K562 (cell line): ENCODE results near the gene ABCF2. TPM values are rescaled to one million over a fixed set of nuclear protein-coding genes. Genes with fewer than 3 reads are reported as not detected.

Source experiments
- ATF2 ChIP-seq: sonication (generic); formaldehyde crosslinking; IDR thresholded peaks from 2 replicates; pipeline ENCODE4 v1.8.1; 2022; ENCODE audit warnings: missing genetic modification reagents
- CAMTA2 ChIP-seq: fragments of 250-450 bp; sonication (Bioruptor Pico); conservative IDR thresholded peaks from 2 replicates; pipeline ENCODE4 v1.5.1; 2022
- CBFA2T3 ChIP-seq: fragments of 450-650 bp; IDR thresholded peaks from 2 replicates; pipeline ENCODE4 v1.6.1; 2017
- DACH1 ChIP-seq: fragments of 450-650 bp; IDR thresholded peaks from 2 replicates; pipeline ENCODE4 v1.6.1; 2018; ENCODE audit not compliant: partially characterized antibody
- DPF2 ChIP-seq: fragments of 450-650 bp; IDR thresholded peaks from 2 replicates; pipeline ENCODE4 v1.6.1; 2016
- ESRRB ChIP-seq: fragments of 250-450 bp; sonication (Bioruptor Pico); IDR thresholded peaks from 2 replicates; pipeline ENCODE4 v1.5.0; 2020; ENCODE audit warnings: mild to moderate bottlenecking, moderate library complexity, borderline replicate concordance
- KDM1A ChIP-seq, 2 experiments: fragments of 450-650 bp; IDR thresholded peaks; 2 replicates each; pipeline ENCODE4 v1.6.1; 2016; ENCODE audit warnings: mild to moderate bottlenecking in 2 of 2
- KDM5B ChIP-seq: fragments of 200-600 bp; sonication (generic); IDR thresholded peaks from 2 replicates; pipeline ENCODE4 v1.6.1; 2012; ENCODE audit warnings: low read depth, mild to moderate bottlenecking, moderate library complexity, low read length, control low read depth, inconsistent platforms; ENCODE audit not compliant: insufficient replicate concordance
- MAFF ChIP-seq: IDR thresholded peaks from 2 replicates; pipeline ENCODE4 v1.6.1; 2012; ENCODE audit warnings: low read length, improper control_type of control experiment
- MAFK ChIP-seq: IDR thresholded peaks from 2 replicates; pipeline ENCODE4 v1.6.1; 2011; ENCODE audit warnings: low read length, improper control_type of control experiment
- MEIS2 ChIP-seq: fragments of 450-650 bp; IDR thresholded peaks from 2 replicates; pipeline ENCODE4 v1.6.1; 2014; ENCODE audit warnings: mild to moderate bottlenecking; ENCODE audit not compliant: partially characterized antibody
- NFE2 ChIP-seq: IDR thresholded peaks from 2 replicates; pipeline ENCODE4 v1.6.1; 2014; ENCODE audit warnings: antibody characterized with exemption, low read depth
- NR4A1 ChIP-seq, 2 experiments: fragments of 250-450 bp in 1 of 2; fragments of 450-650 bp in 1 of 2; sonication (Bioruptor Pico) in 1 of 2; IDR thresholded peaks; 2 replicates each; pipeline versions ENCODE4 v1.4.0 to v1.6.1; 2016 to 2020; ENCODE audit warnings: mild to moderate bottlenecking in 2 of 2, missing compliant biosample characterization in 1 of 2, missing genetic modification characterization in 1 of 2, moderate library complexity in 1 of 2
- PKNOX1 ChIP-seq: fragments of 450-650 bp; IDR thresholded peaks from 2 replicates; pipeline ENCODE4 v1.6.1; 2016
- POLR2AphosphoS2 ChIP-seq: IDR thresholded peaks from 2 replicates; pipeline ENCODE4 v1.6.1; 2012; ENCODE audit warnings: low read length, improper control_type of control experiment
- POLR2B ChIP-seq: fragments of 450-650 bp; IDR thresholded peaks from 2 replicates; pipeline ENCODE4 v1.6.1; 2018; ENCODE audit warnings: low read depth; ENCODE audit not compliant: partially characterized antibody
- SMARCA4 ChIP-seq: fragments of 450-650 bp; IDR thresholded peaks from 2 replicates; pipeline ENCODE4 v1.6.1; 2016
- SMARCE1 ChIP-seq: fragments of 450-650 bp; IDR thresholded peaks from 2 replicates; pipeline ENCODE4 v1.7.1; 2016; ENCODE audit warnings: mild to moderate bottlenecking
- TBL1XR1 ChIP-seq, 2 experiments: IDR thresholded peaks; 2 replicates each; pipeline ENCODE4 v1.6.1; 2012; ENCODE audit warnings: improper control_type of control experiment in 2 of 2, low read length in 2 of 2, mild to moderate bottlenecking in 1 of 2
- THRAP3 ChIP-seq: fragments of 450-650 bp; IDR thresholded peaks from 2 replicates; pipeline ENCODE4 v1.6.1; 2016; ENCODE audit warnings: mild to moderate bottlenecking, inconsistent platforms, borderline replicate concordance
- ZEB2 ChIP-seq: fragments of 450-650 bp; IDR thresholded peaks from 2 replicates; pipeline ENCODE4 v1.6.1; 2016
- ZFP30 ChIP-seq: fragments of 250-450 bp; sonication (Bioruptor Pico); IDR thresholded peaks from 2 replicates; pipeline ENCODE4 v1.8.0; 2022; ENCODE audit warnings: moderate library complexity, mild to moderate bottlenecking, inconsistent platforms, borderline replicate concordance
- ZNF175 ChIP-seq: fragments of 200-800 bp; sonication (Bioruptor generic); IDR thresholded peaks from 2 replicates; pipeline ENCODE4 v1.6.1; 2016; ENCODE audit warnings: low read depth, mild to moderate bottlenecking, missing genetic modification characterization, missing compliant biosample characterization
- ZNF561 ChIP-seq: fragments of 450-650 bp; formaldehyde crosslinking; conservative IDR thresholded peaks from 2 replicates; pipeline ENCODE4 v1.4.0; 2020; ENCODE audit warnings: mild to moderate bottlenecking, moderate library complexity
- polyA plus RNA-seq, 8 experiments: library from polyadenylated mRNA; depleted of rRNA in 4 of 8; stranded (reverse) in 5 of 8; unstranded in 3 of 8; fragments of >200 nt; fragmentation: Nextera tagmentation in 2 of 8; fragmentation: Illumina TruSeq in 1 of 8; extraction: Ambion mirVana in 2 of 8; extraction: Trizol in 1 of 8; gene quantifications; 2 replicates each; pipeline versions ENCODE4 v1.2.1 to v1.2.3, GENCODE V29; 2011 to 2014; ENCODE audit warnings: inconsistent platforms in 1 of 8, missing spikeins in 1 of 8
- total RNA-seq, 7 experiments: library from RNA; depleted of rRNA in 6 of 7; stranded (reverse); fragments of >200 nt in 6 of 7; fragmentation: Illumina TruSeq in 2 of 7; extraction: Trizol in 2 of 7; gene quantifications; 2 replicates each; pipeline versions ENCODE4 v1.2.1 to v1.2.3, GENCODE V29; 2011 to 2021; ENCODE audit warnings: low replicate concordance in 1 of 7
- TF ChIP-seq, protein P1 (sequence below): sonication (generic); formaldehyde crosslinking; IDR thresholded peaks from 2 replicates; pipeline ENCODE4 v1.8.1; 2023; ENCODE audit warnings: mild to moderate bottlenecking, missing genetic modification reagents

ABCF2 gene
- total and polyA plus RNA-seq, 9 of the 15 experiments (the other 6 are each of a cell fraction or from before 2014, with no cell fraction given) = 62.1 to 224 (median 113) TPM

DNA sequence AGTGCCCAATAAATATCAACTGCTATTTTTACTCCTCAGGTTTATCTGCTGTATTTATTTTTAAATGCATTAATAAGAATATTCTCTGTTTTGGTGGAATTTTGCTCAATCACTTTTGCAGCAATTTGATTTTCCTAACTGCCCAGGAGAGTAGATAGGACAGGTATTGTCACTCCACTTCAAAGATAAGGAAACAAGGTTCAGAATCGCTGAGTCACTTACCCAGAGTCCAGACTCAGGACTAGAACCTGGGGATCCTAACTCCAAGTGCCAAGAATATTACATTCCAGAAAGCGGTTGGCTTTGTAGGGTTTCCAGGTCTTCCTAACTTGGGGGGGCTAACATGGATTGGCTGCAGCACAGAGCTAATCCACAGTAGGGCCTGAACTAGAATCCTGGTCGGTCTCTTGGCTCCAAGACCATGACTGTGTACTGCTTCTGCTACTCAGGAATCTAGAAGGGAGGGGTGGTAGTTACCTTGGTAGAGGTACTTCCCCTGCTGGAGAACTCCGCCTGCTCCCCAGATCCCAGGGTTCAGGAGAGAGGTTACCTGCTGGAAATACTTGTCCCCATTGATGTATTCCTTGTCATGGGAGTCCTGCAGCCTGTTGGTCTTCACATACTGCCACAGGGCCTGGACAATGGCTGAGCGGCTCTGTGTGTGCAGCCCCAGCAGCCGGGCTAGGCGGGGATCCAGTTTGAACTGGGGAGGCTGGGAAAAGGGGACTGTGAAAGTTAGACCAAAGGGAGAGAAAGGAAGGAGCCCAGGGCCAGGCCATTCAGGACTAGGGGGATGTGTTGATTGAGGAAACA, 14.1 kb upstream of the ABCF2 start (continued):
- TF ChIP-seq DPF2 (peak; percentile 77; the same call in 1 of the 2 replicates), POLR2AphosphoS2 (0 out of 2 replicates have a peak, but pooled peaks have one; percentile 55), ZNF175 (CRISPR knock-in tag) (peak; percentile 94), SMARCA4 (peak; percentile 45; the same call in 1 of the 2 replicates), ATF2 (CRISPR knock-in tag) (no peak), TBL1XR1 (IDR thresholded peaks at IDR 0.05; ENCODE audit: low read length in 2 of 2) (no peak), THRAP3 (no peak), ESRRB (CRISPR knock-in tag) (no peak), ZNF561 (CRISPR knock-in tag) (no peak), PKNOX1 (0 out of 2 replicates have a peak, but pooled peaks have one; percentile 15), ZFP30 (CRISPR knock-in tag) (no peak), DACH1 (no peak), KDM1A (IDR thresholded peaks at IDR 0.05) (peak; percentile 51 to 54; a peak in 2 of 4 replicates), MEIS2 (peak; percentile 13), NFE2 (peak; percentile 96), KDM5B (peak; percentile 32), CAMTA2 (CRISPR knock-in tag) (no peak), SMARCE1 (0 out of 2 replicates have a peak, but pooled peaks have one; percentile 34), MAFK (peak; percentile 72), MAFF (peak; percentile 89), NR4A1 (CRISPR knock-in tag; IDR thresholded peaks at IDR 0.05) (no peak), NR4A1 (tag; IDR thresholded peaks at IDR 0.05) (no peak), CBFA2T3 (0 out of 2 replicates have a peak, but pooled peaks have one; percentile 13), POLR2B (peak; percentile 38), ZEB2 (peak; percentile 76; the same call in 1 of the 2 replicates)
- TF ChIP-seq, protein P1, sequence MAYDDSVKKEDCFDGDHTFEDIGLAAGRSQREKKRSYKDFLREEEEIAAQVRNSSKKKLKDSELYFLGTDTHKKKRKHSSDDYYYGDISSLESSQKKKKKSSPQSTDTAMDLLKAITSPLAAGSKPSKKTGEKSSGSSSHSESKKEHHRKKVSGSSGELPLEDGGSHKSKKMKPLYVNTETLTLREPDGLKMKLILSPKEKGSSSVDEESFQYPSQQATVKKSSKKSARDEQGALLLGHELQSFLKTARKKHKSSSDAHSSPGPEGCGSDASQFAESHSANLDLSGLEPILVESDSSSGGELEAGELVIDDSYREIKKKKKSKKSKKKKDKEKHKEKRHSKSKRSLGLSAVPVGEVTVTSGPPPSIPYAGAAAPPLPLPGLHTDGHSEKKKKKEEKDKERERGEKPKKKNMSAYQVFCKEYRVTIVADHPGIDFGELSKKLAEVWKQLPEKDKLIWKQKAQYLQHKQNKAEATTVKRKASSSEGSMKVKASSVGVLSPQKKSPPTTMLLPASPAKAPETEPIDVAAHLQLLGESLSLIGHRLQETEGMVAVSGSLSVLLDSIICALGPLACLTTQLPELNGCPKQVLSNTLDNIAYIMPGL = no peak
